WERI-Rb-1 (cell line): ENCODE measurements around the gene RFX6.

Experiments used
- DNase-seq: peaks from one replicate; pipeline ENCODE4 v3.0.0-alpha.2; 2020
- H3K27ac ChIP-seq: fragments of 250-450 bp; sonication (Bioruptor Pico); 2 replicates; pipeline ENCODE4 v1.5.1; 2020; ENCODE audit warnings: mild to moderate bottlenecking, moderate library complexity
- H3K27me3 ChIP-seq: fragments of 250-450 bp; sonication (Bioruptor Pico); 2 replicates; pipeline ENCODE4 v1.5.1; 2021; ENCODE audit warnings: mild to moderate bottlenecking, low read depth, moderate library complexity; ENCODE audit not compliant: insufficient read depth, severe bottlenecking
- H3K36me3 ChIP-seq: fragments of 250-450 bp; sonication (Bioruptor Pico); 2 replicates; pipeline ENCODE4 v1.5.1; 2020; ENCODE audit warnings: mild to moderate bottlenecking, moderate library complexity
- H3K4me3 ChIP-seq: 2 replicates; pipeline ENCODE4 v1.5.1; 2011; ENCODE audit warnings: low read depth, mild to moderate bottlenecking, control low read depth, low read length
- H3K9me3 ChIP-seq: fragments of 250-450 bp; sonication (Bioruptor Pico); 2 replicates; pipeline ENCODE4 v1.5.1; 2021; ENCODE audit warnings: mild to moderate bottlenecking, moderate library complexity; ENCODE audit not compliant: severe bottlenecking
- CTCF ChIP-seq: IDR thresholded peaks from 2 replicates; pipeline ENCODE4 v1.5.1; 2011; ENCODE audit warnings: low read depth, mild to moderate bottlenecking, control low read depth, inconsistent platforms, low read length

RFX6 gene

DNA sequence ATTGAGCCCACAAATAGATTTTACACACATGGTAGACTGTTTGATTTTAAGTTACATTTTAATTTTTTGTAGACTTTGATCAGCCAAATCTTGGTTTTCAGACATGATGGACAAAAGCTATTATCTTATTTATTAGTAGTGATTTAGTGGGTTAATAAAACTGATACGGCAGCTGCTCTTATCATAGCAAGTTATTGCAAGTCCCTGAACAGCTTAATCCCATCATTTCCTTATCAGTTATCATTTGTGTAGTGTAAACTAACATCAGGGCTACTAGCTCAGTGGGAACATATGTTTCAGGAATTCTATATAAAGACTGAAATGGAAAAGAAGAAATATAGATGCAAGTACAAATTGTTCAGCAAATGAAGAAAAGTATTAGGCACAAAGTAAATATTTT is 10.9 kb downstream of the RFX6 start:
- DNase-seq, result no peak
- Histone ChIP-seq H3K27ac (no peak overlapping the region), H3K36me3 (no peaks in the 10 kb centered on the region), H3K9me3 (no peaks in the 10 kb centered on the region), H3K27me3 (no peaks in the 10 kb centered on the region), H3K4me3 (no peak overlapping the region)
- no peak for TF ChIP-seq CTCF

DNA sequence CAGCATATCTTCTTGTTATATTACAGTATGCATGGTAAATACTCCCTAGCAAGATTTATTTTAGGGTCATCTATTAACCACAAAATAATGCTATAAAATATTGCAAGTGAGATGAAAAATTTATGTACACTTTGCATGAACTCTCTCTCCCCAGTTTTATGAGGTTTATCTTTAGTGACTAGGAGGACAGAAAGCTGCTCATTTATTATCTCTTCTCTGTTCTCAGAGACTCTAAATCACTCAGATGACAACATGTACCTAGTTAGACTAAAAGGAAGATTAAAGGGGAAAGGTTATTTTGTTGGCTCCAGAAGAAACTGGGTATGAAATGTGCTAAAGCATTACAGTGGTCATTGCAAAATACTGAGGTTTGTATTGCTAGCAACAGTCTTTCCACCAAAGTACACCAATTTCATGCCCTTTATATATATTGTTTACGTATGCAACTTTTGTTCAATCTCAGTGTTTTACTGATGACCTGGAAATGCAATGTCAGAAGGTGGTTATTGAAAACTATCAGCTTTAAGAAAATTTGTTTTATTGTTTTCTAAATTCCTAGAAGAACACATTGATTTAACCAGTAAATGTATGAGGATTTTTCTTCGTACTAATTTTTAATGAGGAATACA is 11.8 kb downstream of the RFX6 start:
- Histone ChIP-seq H3K9me3 (no peaks in the 10 kb centered on the region), H3K36me3 (no peaks in the 10 kb centered on the region), H3K4me3 (no peak overlapping the region), H3K27me3 (no peaks in the 10 kb centered on the region), H3K27ac (no peak overlapping the region)
- DNase-seq, result no peak
- TF ChIP-seq CTCF, result no peak

DNA sequence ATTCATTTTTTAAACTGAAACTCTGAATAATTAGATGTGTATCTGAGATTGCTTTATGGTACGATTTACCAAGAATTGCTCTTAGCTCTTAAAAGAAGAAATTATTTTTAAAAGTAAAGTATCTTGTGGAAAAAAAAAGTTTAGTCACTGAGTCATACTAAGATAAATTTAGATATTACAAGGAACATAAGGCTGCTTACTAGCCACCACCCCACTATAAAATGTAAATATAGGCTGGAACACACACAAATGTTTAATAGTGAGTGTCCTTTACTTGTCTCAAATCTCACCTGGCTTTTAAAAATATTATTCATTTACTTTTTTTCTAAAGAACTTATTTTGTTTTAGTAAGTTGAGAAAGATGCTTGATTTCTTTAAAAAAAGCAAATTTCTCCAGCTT is 17.6 kb downstream of the RFX6 start:
- H3K27ac ChIP-seq, result no peak overlapping the region
- DNase-seq, result no peak
- H3K4me3 ChIP-seq, result no peak overlapping the region
- H3K27me3 ChIP-seq, result no peaks in the 10 kb centered on the region
- no peaks in the 10 kb centered on the region for H3K9me3 ChIP-seq
- TF ChIP-seq CTCF, result no peak
- H3K36me3 ChIP-seq, result no peaks in the 10 kb centered on the region

- Histone ChIP-seq H3K4me3 (no peak overlapping the region), H3K27ac (no peak overlapping the region), H3K36me3 (no peaks in the 10 kb centered on the region), H3K9me3 (no peaks in the 10 kb centered on the region), H3K27me3 (no peaks in the 10 kb centered on the region)
- TF ChIP-seq CTCF, result no peak
- DNase-seq, result no peak
These were observed 18.9 kb downstream of the RFX6 start for GRCh38 chr6:116895935-116896334.

GRCh38 chr6:116902634-116903033 is 25.6 kb downstream of the RFX6 start:
- H3K27me3 ChIP-seq, result no peaks in the 10 kb centered on the region

More at GRCh38 chr6:116902634-116903033, 25.6 kb downstream of the RFX6 start:
- DNase-seq, result no peak
- H3K27ac ChIP-seq, result no peak overlapping the region
- H3K36me3 ChIP-seq, result no peaks in the 10 kb centered on the region
- TF ChIP-seq CTCF, result no peak
- H3K9me3 ChIP-seq, result no peaks in the 10 kb centered on the region
- H3K4me3 ChIP-seq, result no peak overlapping the region
